LNCAP (cell line): ENCODE data around the gene ABCG5.

Source experiments
- TF ChIP-seq, protein P1 (sequence below): fragments of 450-650 bp; IDR thresholded peaks from 2 replicates; pipeline ENCODE4 v1.5.1; 2017; ENCODE audit warnings: mild to moderate bottlenecking

Gene ABCG5

DNA sequence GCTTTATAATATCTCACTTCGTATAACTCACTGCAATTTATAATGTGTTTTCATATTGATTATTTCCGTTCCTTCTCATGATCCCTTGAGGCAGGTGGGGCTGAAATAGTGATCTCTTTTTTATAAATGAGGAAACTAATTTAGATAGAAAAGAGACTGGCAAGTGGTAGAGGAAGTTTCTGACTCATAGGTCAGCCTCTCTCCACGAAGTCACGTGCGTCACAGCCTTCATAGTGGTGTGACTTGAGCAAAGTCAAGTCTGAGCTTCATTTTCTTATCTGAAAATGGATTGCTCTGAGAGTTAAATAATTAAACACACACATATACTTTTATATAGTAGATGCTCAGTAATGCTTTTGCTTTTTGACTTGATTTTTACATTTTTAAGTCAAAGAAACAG is 19.9 kb downstream of the ABCG5 start:
- TF ChIP-seq, protein P1, sequence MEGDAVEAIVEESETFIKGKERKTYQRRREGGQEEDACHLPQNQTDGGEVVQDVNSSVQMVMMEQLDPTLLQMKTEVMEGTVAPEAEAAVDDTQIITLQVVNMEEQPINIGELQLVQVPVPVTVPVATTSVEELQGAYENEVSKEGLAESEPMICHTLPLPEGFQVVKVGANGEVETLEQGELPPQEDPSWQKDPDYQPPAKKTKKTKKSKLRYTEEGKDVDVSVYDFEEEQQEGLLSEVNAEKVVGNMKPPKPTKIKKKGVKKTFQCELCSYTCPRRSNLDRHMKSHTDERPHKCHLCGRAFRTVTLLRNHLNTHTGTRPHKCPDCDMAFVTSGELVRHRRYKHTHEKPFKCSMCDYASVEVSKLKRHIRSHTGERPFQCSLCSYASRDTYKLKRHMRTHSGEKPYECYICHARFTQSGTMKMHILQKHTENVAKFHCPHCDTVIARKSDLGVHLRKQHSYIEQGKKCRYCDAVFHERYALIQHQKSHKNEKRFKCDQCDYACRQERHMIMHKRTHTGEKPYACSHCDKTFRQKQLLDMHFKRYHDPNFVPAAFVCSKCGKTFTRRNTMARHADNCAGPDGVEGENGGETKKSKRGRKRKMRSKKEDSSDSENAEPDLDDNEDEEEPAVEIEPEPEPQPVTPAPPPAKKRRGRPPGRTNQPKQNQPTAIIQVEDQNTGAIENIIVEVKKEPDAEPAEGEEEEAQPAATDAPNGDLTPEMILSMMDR = no peak

- TF ChIP-seq, protein P1 = no peak
These were observed 23.9 kb downstream of the ABCG5 start for GRCh38 chr2:43814711-43815110.

DNA sequence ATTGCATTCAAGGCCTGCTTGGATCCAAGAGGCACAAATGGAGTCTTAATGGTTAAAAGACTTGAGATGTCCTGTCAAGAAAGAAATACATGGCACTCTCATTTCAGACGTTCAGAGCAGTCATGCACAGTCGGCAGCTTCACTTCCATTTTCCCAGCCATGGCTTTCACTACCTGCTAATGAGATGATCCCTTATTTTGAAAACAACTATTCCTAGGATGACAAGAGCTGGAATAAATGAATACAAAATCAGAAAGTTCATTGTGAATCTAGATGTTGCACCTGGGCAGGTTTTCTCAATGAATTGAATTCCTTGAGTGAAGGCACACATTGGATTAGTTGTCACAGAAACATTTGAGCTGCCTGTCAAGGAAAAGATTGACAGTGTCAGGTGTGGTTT is 25.7 kb downstream of the ABCG5 start:
- TF ChIP-seq, protein P1 = no peak

DNA sequence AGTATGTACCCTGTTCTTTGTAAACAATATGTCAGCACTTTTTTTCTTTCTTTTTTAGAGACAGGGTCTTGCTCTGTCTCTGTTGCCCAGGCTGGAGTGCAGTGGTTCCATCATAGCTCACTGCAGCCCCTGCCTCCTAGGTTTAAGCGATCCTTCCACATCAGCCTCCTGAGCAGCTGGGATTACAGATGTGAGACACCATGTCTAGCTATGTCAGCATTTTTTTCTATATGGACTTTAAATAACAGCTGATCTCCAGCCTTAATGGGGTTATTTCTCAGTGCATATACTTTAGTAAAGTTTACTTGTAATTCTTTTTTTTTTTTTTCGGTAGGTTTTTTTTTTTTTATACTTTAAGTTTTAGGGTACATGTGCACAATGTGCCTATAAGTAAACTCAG is 26.6 kb downstream of the ABCG5 start:
- TF ChIP-seq, protein P1 = no peak

DNA sequence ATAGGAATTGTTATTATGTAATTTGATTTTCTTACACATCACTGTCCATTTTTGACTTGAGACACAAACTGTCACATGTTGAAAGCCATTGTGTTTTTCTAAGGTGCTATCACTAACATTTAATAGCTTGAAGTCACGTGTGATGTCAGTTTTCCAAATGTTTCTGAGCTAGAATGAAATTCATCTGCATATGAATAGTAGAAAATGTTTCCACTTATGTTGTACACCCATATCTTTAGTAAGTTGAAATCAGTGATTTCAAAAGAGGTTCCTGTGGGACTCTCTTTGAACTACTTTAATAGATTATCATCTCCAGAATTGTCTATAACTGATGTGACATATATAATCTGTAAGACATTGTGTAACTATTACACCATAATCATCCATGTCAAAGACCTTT is 27.8 kb downstream of the ABCG5 start:
- TF ChIP-seq, protein P1 = no peak

DNA sequence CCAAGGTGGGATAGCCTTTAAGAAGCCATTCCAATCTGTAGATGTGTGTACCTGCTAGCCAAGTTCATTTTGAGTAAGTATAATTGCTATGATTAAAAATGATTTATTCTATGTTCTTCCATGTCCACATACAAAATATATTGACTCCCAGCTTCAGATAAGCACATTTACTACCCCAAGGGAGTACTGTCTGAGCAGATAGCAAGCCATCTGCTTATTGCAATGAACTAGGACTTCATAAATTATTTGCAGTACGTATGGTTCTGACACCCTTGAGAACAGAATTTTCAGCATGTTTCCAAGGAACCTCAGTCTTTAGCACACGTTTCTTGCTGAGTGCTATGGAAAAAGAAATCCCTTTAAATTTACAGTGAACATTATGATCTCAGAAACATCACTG is 28.2 kb downstream of the ABCG5 start:
- TF ChIP-seq, protein P1 = no peak

- TF ChIP-seq, protein P1 = no peak
These were observed 32.0 kb downstream of the ABCG5 start for GRCh38 chr2:43806719-43807031.

DNA sequence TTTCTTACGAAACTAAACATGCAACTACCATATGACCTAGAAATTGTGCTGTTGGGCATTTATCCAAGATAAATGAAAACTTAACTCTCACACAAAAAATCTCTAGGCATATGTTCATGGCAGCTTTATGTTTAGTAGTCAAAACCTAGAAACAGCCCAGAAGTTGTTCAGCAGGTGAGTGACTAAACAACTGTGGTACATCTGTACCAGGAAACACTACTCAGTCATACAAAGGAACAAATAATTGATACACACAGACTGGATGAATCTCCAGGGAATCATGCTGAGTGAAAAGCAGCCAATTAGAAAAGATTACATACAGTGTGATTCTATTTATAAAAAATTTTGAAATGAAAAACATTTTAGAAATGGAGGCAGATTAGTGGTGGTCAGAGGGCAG is 35.5 kb downstream of the ABCG5 start:
- TF ChIP-seq, protein P1 = no peak
